Measurements from ENCODE around the gene FURIN.
"Not testable (repeated sequence)": the region's sequence is repeated elsewhere in the genome, so short reads cannot be mapped to it uniquely, and the experiment has no call there.

The FURIN gene

DNA sequence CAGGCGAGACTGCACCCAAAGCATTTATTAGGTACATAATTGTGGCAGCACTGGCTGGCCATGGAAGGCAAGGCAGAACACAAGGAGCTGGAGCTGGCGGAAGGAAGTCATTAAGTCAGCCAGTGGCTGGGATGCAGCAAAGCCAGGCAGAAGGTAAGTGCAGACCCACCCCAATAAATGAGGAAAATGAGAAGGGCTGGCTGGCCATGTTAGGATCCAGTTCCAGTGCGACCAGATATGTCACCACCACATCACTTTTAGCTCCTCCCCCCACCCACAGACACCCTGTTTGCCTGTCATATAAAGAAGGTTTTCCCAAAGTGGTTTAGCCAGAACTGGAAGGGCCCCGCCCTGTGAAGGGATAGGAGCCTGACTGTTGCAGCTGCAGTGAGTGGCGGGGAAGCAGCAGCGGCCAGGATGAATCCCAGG lies at the start of gene FURIN:
TSS of gene FURIN (plus strand) at position 328 of the 429 bp plus-strand sequence. CDS start 7,153 bp downstream, outside the sequence.
- no peak for DNase-seq (ENCODE audit: low read depth)

DNA sequence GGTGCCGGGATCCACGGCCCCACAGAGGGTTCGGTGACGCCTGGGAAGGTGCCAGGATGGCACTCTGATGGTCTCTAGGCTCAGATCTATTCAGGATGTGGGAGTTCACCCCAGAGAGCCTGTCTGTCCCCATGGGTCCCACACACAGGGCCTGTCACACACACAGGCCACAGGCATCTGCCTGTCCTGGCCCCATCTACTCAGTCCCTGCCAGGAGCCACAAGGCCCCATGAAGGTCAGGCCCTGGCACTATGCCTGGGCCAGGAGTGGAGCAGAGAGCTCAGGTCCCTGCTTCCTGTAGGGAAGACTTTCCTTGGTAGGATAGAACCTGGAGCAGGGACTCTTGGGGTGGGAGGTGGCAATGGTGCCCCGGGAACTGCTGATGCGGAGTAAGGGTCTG lies 49.0 kb upstream of the FURIN start:
- DNase-seq (ENCODE audit: low read depth), result no peak

DNA sequence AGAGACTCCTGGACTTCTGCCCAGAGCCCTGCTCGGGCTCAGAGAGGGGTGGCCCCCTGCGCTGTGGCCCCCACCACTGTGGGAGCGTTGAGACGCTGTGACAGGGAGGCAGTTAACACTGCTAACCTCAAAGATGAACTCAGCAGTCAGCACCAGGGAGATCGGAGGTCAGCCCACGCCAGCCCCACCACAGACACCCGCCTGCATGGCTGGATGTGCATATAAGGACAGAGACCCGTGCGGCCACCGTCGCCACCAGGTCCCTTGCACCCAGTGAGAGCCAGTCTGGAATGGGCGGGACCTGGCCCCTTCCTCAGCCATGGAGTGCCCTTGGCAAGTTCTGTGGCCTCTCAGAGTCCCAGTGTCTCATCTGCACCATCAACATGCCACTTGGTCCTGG lies 48.5 kb upstream of the FURIN start:
- no peak for DNase-seq (ENCODE audit: low read depth)

DNA sequence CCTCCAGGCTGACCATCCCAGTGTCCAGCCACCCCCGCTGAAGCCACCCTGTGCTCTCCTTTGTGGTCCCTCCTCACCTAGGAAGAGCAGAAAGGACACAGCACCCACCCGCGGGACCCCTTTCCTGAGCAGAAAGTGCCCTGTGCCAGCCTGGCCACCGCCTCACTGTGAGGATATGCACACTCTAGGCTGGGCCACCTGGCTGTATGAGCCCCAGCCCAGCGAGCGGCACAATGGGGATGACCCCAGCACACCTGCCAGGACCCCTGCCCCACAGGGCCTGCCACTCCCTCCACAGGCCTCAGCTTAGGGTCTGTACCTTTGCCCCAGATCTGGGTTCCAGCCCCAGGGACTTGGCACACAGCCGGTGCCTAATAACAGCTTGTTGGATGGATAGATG lies 47.9 kb upstream of the FURIN start:
- no peak for DNase-seq (ENCODE audit: low read depth)

DNA sequence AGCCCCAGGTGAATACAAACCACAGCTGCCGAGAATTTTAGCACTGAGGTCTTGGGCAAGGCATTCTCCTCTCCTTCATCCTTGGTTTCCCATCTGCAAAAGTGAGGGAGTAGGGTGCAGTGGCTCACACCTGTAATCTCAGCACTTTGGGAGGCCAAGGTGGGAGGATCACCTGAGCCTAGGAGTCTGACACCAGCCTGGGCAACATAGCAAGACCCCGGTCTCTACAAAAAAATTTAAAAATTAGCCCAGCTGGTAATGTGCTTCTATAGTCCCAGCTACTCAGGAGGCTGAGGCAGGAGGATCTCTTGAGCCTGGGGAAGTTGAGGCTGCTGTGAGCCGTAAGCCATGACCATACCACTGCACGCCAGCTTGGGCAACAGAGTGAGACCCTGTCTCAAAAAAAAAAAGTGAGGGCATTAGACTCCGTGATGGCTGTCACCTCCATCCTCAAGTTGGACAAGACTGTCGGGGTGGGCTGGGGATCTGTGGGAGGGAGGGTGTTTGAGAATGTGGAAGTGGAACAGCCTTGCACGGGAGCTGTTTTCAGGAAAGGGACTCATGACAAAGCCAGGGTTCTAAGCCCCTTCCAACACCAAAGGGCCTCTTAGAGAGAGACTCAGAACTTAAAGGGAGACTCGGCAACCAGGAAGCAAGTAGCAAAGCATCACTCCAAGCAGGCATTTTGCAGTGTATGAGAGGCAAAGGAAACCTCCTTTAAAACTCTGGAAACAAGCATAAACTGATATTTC lies 46.0 kb upstream of the FURIN start:
- DNase-seq (ENCODE audit: low read depth), result no peak

DNA sequence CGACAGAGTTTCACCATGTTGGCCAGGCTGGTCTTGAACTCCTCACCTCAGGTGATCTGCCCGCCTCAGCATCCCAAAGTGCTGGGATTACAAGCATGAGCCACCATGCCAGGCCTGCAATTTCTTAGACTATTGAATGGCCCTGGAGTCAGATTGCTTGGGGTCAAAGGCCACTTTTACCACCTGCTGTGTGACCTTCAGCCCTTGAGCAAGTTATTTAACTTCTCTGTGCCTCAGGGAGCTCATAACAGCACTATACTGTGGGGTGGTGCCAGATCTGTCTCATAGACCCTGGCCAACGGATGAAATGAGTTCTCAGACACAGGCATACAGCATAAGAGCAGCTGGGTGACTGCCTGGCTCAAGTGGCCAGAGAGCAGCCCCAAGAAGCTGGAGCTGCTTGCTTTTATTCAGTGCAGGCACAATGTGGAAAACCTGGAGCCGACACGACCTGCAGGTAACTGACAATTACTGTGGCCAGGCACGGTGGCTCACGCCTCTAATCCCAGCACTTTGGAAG lies 44.9 kb upstream of the FURIN start:
- DNase-seq (ENCODE audit: low read depth), result no peak

DNA sequence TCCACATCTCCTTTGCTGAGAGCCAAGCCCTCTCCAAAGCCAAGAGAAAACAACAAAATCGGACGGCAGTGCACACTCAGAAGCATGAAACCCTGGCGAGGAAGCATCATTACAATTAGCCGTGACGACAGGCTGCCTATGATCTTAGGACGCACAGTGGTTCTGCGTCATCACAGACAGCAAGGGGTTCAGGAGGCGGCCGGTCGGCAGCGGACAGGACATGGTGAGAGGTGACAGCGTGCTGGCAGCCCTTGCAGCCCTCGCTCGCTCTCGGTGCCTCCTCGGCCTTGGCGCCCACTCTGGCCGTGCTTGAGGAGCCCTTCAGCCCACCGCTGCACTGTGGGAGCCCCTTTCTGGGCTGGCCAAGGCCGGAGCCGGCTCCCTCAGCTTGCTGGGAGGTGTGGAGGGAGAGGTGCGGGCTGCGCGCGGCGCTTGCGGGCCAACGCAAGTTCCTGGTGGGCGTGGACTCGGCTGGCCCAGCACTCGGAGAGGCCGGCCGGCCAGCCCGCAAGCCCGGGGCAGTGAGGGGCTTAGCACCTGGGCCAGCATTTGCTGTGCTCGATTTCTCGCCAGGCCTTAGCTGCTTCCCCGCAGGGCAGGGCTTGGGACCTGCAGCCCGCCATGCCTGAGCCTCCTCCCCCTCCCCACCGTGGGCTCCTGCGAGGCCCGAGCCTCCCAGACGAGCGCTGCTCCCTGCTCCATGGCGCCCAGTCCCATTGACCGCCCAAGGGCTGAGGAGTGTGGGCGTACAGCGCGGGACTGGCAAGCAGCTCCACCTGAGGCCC lies 43.1 kb upstream of the FURIN start:
- DNase-seq (ENCODE audit: low read depth), result not testable (repeated sequence)

DNA sequence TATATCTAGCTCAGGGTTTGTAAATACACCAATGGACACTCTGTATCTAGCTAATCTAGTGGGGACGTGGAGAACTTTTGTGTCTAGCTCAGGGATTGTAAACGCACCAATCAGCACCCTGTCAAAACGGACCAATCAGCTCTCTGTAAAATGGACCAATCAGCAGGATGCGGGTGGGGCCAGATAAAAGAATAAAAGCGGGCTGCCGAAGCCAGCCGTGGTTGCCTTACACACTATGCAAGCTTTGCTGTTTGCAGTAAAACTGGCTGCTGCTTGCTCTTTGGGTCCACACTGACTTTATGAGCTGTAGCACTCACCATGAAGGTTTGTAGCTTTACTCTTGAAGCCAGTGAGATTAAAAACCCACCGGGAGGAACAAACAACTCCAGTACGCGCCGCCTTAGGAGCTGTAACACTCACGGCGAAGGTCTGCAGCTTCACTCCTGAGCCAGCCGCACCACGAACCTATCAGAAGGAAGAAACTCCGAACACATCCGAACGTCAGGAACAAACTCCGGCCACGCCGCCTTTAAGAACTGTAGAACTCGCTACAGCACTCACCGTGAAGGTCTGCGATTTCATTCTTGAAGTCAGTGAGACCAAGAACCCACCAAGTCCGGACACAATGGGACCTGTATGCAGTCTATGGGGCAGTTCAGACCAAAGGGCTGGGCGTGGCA lies 42.0 kb upstream of the FURIN start:
- DNase-seq (ENCODE audit: low read depth), result not testable (repeated sequence)

DNA sequence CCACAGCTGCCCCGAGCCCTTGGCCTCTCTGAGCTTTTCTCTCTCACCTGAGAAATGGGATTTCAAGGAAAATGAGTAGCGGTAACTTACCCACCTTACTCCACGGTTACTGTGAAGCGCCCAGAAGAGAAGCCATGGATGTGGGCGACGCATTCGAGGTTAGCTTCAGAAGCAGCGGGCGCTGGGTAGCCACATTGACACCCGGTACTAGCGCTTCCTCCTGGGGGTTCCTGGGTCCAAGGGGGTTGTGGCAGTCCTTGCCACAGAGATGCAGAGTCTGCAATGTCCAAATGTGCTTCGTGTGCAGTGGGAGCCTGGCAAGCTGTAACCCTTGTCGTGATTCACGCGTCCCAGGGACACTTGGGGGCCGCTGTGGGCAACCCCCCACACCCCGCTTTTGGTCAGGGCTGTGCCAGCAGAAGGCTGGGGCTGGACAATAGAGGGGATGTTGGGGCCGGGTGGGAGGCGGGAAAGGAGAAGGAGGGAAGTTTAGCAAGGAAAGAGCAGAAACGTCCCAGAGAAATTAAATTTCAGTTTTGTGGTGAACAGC lies 41.4 kb upstream of the FURIN start:
- DNase-seq (ENCODE audit: low read depth), result no peak

DNA sequence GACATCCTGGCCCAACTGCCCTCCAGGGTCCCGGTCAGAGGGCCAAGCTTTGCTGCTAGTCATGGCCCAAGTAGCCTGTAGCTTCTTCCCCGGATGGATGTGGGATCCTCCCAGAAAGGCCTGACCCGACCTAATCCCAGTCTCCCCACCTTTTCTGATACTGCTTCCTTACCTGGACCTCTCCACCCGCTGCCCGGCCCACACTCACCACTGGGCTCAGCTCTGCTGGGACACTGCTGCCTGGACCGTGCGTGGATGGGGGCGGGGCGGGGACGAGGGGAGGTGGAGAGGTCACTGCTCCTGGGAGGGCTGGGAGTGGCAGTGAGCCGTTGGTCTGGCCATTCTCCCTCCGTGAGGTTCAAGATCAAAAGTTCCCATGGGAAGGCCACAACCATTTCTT lies 40.3 kb upstream of the FURIN start:
- DNase-seq (ENCODE audit: low read depth), result no peak

DNA sequence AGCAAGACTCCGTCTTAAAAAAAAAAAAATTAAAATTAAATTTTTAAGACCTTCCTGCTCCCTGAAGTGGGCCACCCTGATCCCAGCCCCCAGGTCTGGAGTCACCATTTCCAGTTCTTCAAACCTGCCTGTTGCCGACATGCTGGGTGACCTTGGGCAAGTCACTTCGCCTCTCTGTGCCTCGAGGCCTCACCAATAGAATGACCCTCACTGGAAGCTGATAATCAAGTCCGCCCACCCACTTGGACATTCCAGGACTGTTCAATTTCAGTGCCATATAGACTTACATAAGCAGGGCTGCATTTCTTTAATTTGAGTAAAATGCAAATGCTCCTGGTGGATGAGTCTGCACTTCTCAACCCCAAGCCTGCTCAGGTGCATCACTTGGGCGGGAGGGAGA lies 39.3 kb upstream of the FURIN start:
- no peak for DNase-seq (ENCODE audit: low read depth)

DNA sequence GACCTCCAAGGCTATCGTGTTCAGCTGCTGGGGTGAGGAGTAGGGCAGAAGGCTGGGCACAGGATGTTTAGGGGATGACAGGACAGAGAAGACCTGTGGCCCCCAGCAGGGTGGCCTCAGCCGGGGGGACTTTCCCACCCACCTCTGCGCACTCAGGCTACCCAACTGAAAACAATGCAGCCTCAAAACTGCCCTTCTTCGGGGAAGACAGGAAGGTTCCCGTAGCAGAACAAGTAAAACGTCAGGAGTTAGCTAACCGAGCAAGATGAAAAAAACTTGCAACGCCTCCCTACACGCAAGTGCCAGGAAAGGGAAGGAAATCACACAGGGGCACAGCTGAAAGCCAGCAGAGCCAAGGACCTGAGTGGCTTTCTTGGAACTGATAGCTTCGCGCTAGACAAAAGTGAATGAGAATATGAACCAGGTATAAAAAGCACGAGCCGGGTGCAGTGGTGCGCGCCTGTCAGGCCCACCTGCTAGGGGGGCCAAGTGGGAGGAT lies 38.4 kb upstream of the FURIN start:
- no peak for DNase-seq (ENCODE audit: low read depth)

DNA sequence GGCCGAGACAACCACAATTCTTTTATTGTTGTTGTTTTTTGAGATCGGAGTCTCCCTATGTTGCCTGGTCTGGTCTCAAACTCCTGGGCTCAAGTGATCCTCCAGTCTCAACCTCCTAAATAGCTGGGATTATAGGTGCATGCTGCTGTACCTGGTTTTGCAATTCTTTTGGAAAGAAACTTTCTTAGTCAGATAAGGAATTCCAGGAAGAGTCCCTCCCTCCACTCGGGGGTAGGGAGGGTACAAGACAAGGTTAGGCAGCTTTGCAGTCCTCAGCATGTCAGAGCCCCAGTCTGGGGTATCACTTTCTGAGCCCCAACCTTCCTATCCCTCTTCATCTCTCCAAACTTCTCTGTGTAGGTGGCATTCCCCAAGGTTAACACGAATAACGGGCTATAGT lies 33.8 kb upstream of the FURIN start:
- DNase-seq (ENCODE audit: low read depth), result no peak

DNA sequence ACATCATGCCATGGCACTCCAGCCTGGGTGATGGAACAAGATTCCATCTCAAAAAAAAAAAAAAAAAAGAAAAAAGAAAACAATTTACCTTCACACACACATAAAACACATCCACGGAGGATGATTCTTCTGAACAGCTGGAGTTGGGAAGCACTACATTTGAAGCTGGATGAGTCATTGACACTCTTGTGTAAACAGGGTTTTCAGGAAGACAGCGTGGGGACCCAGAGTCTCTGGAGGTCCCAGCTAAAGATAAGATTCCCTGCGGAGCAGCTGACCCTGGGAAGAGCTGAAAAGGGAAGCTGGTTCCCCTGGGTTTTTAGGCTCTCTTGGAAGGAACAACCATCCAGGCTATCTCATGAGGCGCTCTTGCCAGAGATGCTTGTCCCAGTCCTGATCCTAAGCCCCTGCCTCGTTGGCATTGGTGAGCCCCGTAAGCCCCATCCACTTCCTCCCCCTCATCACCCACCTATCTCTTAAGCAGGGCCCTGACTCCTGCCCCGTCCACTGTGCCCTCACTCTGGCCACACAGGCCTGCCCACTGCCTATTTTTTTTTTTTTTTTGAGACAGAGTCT lies 32.0 kb upstream of the FURIN start:
- no peak for DNase-seq (ENCODE audit: low read depth)

DNA sequence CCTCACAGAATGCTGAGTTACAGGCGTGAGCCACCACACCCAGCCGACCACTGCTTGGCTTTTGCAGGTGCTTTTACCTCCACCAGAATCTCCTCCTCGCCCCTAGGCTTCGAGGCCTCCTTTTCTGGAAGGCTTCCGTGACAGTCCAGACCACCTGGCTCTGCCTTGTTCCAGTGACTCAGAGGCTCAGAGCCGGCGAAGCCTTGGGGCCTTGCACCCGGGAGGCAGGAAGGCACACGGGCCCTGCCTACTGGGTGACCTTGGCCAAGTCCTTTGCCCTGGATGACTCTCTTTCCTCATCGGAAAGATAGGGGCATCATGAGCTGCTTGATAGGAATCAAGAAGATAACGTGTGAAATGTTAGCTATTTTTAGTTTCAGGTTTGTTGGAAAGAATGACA lies 31.3 kb upstream of the FURIN start:
- DNase-seq (ENCODE audit: low read depth), result no peak

DNA sequence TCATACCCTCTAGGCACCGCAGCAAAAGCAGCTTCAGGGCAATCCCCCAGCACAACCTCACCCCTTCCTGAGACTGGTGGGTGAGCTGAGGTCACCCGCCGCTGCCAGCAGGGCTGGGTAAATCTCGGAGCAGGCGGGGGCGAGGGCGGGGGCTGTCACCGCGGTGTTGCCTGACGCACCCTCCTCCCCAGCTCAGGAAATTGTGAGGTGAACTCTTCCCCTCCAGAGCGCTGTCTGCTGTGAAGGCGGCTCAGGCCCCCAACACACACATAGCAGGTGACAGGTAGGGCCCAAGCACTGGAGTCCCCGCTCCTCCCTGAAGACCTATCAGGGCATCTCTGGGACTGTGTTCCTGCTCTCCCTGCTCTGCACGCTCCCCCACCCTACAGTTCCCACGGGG lies 30.2 kb upstream of the FURIN start:
- DNase-seq (ENCODE audit: low read depth), result no peak

DNA sequence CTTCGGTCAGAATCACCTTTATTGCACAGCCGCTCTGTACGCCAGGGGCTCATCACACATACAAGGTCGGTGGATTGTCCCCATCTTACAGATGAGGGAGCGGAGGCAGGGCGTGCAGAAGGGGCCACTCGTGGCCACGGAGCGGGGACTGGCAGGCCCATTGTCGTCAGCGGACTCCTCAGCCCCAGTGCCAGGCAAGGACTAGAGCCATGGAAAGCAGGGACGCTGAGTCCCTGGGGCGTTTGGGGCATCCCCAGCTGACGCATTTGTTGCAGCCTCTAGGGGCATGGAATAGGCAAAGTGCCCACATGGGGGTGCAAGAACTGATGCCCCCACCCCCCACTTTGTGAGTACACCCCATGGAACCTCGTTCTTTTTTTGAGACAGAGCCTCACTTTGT lies 29.8 kb upstream of the FURIN start:
- no peak for DNase-seq (ENCODE audit: low read depth)

DNA sequence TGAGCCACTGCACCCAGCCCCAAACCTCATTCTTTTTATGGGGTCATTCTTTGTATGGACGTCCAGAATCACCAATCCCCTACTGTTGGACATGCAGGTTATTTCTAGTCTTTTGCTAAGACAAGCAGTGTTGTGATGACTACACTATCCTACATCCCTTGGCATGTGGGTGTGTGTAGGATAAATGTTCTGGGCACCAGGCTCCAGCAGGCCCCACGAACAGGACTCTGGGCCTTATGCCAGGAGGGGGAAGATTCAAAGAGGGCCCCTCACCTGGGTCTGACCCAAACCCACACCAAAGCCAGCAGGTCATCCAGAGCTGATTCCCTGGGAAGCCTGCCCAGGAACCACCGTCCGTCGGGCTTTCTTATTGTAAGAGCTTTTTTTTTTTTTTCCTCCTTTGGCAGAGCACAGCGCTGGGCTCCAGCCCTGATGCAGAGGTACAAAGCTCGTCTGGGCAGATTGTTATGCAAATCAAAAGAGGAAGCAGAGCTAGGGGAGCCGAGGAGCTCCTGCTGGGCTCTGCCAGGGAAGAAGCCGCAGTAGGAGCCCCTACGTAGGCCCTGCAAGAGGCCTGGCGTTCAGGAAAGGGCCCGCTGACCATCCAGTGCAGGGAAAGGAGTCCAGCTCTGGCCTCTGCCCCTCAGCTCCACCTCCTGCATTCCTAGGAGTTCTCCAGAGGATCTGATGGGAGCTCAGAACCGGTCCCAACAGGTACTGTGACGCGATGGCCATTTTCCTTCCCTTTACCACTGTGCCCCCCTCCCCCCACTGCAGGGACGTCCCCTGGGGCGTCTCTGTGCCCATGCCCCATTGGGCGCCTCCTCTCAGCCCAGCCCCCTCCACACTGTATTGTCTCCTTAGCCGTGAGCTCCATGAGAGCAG lies 29.0 kb upstream of the FURIN start:
- DNase-seq (ENCODE audit: low read depth), result peak; percentile 75

DNA sequence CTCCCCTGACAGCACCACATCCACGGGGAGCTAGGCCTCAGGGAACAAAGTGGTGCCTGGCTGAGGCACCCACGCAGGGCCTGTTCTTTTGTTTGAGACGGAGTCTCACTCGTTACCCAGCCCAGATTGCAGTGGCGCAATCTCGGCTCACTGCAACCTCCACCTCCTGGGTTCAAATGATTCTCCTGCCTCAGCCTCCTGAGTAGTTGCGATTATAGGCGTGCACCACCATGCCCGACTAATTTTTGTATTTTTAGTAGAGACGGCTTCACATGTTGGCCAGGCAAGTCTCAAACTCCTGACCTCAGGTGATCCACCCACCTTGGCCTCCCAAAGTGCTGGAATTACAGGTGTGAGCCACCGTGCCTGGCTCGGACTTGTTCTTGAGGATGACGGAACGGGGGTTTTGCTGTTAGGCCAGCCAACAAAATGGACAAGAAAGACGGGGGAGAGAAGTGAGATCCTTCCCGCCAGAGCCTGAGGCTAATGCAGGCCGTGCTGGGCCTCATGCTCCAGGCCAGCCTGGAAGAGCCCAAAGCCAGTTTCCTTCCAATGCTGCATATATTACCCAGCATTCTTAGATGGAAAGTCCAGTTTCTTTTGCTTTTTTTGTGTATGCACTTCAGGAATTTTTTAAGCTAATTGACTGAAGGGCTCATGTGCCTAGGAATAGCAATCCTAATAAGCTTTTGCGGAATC lies 28.1 kb upstream of the FURIN start:
- no peak for DNase-seq (ENCODE audit: low read depth)

DNA sequence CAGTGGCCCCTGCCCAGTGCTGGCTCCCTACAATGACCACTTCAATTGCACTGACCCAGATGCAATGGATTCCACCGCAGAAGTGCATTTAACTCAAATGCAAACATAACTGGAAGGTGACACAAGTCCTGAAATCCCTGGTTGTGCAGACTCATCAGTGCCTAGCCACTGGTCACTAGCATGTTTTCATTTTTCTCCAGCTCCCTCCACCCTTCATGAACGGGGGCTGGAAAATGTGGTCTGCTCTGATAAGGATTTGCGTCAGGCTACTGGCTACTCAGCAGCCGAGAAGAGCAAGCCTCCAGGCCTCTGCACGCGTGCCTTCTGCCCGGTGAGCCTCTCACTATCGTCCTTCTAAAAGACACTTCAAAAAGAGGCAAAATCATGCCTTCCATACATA lies 27.4 kb upstream of the FURIN start:
- peak; percentile 95 for DNase-seq (ENCODE audit: low read depth)

All from CMK (cell line).